PC-3 (cell line): ENCODE results near the gene SAFB2.

ENCODE experiments used
- CTCF ChIP-seq: fragments of 300-600 bp; sonication (generic); conservative IDR thresholded peaks from 2 replicates; pipeline ENCODE4 v1.5.1; 2017; ENCODE audit warnings: antibody characterized with exemption, low read depth, mild to moderate bottlenecking, low read length
- EZH2 ChIP-seq: fragments of 300-600 bp; sonication (generic); IDR thresholded peaks from one replicate; pipeline ENCODE4 v1.6.1; 2017; ENCODE audit warnings: antibody characterized with exemption, mild to moderate bottlenecking, low read length; ENCODE audit not compliant: unreplicated experiment

- TF ChIP-seq CTCF (no peak), EZH2 (no peak)
Observed at GRCh38 chr19:5661483-5661882, 38.9 kb upstream of the SAFB2 start.
